GM19240 (cell line): ENCODE results near the gene COMMD4.
"Not testable (repeated sequence)": the region's sequence is repeated elsewhere in the genome, so short reads cannot be mapped to it uniquely, and the experiment has no call there.

Experiments used
- DNase-seq: peaks from one replicate; pipeline ENCODE4 v3.0.0; 2011; ENCODE audit warnings: low spot score; ENCODE audit not compliant: insufficient read length

COMMD4 gene

DNA sequence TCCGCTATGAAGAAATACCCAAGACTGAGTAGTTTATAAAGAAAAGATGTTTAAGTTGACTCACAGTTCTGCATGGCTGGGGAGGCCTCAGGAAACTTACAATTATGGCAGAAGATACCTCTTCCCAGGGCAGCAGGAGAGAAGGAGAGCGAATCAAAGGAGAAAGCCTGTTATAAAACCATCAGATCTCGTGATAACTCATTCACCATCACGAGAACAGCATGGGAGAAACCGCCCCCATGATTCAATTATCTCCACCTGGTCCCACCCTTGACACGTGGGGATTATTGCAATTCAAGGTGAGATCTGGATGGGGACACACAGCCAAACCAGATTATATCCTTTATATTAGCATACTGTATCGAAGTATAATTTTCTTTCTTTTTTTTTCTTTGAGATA is 3.8 kb upstream of the COMMD4 start:
- not testable (repeated sequence) for DNase-seq

DNA sequence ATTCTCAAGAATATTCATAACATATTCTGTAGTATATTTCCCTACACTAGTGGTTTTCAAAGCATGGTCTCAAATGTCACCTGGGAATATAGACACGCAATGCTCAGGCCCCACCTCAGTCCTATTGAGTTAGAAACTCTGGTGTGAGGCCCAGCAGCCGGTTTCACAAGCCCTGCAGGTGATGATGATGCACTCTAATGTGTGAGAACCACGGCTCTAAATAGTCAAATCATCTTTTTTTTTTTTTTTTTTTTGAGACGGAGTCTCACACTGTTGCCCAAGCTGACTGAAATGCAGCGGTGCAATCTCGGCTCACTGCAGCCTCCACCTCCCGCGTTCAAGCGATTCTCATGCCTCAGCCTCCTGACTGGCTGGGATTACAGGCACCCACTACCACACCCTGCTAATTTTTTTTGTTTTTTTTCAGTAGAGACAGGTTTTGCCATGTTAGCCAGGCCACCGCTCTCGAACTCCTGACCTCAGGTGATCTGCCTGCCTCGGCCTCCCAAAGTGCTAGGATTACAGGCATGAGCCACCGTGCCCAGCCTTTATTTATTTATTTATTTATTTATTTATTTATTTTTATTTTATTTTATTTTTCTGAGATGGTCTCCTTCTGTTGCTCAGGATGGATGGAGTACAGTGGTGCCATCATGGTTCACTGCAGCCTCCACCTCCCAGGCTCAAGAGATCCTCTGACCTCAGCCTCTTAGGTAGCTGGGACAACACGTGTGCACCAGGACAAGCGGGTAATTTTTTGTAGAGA is 2.0 kb upstream of the COMMD4 start:
- not testable (repeated sequence) for DNase-seq

DNA sequence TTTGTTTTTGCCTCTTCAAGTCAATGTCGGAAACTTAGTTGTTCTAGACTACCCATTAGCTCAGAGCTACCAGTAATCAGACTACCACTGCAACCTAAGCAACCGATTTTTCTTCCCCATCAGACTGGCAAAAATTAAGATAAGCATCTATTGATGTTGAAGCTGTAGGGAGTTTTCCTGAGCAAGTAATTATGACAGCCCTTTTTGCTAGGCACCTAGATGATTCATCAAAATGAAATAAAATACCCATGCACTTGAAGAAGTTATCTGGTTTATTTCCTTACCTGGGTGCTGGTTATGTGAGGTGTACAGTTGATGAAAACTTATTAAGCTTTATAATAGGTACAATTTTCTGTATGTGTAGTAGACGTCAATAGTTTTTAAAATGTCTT is 554 bp upstream of the COMMD4 start:
- DNase-seq: no peak

DNA sequence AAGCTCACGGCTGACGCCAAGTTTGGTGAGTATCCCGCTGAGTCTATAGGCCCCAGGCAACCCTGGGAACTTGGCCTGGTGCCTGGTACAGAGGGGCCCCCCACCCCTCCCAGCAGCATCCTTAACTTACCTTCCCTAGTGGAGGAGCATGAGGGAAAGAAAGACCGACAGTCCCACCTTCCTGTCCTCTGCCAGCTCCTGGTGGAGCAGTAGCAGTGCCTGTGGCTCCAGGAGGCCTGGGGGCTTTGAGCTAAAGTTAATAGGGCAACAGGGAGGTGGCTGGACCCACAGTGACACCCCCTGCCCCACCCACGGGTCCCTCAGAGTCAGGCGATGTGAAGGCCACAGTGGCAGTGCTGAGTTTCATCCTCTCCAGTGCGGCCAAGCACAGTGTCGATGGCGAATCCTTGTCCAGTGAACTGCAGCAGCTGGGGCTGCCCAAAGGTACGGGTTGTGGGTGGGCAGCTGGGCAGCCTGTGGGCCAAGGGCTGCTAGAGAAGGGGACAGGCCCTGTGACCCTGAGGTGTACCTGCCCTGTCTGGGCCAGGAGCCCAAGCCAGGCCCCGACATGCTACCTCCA is 2.9 kb downstream of the COMMD4 start:
- DNase-seq: no peak

DNA sequence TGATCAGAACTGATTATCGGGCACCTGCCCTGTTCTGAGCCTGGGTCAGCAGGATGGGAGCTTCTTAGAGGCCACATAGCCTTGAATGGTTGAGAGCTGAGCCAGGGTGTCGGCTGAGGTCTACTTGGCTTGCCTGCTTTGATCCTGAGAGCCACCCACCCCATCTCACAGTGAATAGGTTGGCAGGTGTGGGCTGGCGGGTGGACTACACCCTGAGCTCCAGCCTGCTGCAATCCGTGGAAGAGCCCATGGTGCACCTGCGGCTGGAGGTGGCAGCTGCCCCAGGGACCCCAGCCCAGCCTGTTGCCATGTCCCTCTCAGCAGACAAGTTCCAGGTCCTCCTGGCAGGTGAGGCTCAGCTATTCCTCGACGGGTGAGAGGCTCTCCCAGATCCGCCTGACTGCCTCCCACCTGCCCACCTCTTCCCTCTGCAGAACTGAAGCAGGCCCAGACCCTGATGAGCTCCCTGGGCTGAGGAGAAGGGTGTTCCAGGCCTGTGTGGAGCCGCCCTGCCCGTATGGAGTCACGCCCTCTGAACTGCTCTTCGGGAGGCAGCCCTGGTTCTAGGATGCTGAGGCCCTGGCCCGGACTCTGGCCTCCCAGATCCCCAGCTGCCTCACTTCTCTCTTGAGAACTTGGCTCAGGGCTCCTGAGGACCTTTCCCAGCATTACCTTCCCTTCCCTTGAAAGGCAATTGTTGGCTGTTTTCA is 3.8 kb downstream of the COMMD4 start:
- no peak for DNase-seq

DNA sequence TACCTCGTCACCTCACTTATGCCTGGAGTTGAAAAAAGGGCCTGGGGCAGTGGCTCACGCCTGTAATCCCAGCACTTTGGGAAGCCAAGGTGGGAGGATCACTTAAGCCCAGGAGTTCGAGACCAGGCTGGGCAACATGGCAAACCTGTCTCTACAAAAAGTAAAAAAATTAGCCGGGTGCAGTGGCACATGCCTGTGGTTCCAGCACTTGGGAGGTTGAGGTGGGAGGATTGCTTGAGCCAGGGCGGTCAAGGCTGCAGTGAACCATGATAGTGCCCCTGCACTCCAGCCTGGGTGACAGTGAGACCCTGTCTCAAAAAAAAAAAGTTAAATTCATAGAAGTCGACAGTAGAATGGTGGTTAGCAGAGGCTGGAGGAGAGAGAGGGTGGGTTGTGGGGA is 6.4 kb downstream of the COMMD4 start:
- no peak for DNase-seq

DNA sequence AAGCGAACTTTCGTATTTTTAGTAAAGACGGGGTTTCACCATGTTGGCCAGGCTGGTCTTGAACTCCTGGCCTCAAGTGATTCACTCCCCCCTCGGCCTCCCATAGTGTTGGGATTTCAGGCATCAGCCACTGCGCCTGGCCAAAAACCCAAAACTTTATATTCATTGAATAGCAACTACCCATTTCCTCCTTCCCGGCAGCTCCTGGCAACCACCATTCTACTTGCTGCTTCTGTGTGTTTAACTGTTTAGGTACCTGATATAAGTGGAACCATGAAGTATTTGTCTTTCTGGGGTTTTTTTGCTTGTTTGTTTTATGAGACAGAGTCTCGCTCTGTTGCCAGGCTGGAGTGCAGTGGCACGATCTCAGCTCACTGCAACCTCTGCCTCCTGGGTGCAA is 8.1 kb downstream of the COMMD4 start:
- DNase-seq: not testable (repeated sequence)

DNA sequence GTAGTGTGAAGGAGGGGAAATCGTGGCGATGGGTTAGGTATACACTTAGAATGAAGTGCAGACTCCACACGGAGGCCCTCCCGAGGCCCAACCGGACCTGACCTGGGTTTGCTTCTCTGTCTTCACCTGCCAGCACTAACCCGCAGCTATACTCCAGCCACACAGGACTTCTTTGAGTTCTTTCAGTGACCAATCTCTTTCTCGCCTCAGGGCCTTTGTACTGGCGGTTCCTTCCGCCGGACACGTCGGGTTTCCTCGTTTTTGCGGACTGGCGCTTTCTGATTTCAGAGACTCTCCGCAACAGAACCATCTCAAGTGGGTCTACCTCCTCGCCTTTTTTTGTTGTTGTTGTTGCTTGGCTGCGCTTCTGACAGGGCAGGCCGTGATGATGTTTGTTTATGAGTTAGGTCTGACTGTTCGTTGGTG is 10.9 kb downstream of the COMMD4 start, which contains the start of gene NEIL1:
Gene NEIL1, plus strand, starts transcription at position 244 of the 426 bp plus-strand sequence. CDS start 1,867 bp downstream, outside the sequence.
- DNase-seq: no peak

DNA sequence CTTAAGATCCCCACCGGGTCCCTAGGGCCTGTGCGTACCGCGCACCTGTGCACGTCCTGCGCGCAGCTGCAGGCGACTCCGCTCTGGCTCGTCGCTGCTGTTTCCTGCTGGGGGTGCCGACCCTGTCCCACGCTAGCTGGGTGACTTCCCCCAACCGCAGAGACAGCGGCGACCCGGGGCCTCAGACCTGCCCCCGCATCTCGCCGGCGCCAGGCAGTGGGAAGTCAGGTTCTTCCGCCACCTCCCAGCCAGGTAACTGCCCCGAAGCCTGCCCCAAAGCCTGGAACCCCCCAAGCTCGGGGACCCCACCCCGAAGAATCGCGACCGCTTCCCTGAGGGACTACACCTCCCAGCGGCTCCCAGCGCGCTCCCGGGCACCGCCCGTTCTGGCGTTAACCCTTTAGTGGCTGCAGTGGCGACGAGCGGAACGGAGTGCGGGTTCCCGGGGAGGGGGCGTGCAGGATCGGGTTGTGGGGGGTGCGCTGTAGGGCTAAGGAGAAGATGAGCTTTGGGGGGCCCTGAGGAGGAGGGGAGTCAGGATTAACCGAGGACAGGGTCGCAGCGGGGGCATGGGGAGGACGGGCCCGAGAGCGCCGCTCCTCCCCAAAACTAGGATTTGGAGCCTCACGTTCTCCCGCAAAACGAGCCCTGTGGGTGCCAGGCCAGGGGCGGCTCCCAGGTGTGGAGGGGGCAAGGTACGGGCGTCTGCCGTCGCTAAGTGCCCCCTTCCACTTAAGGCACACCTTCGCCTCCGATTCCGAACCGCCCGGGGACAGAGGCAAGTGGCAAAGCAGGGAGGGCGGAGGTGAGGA is 11.6 kb downstream of the COMMD4 start:
- DNase-seq: no peak

DNA sequence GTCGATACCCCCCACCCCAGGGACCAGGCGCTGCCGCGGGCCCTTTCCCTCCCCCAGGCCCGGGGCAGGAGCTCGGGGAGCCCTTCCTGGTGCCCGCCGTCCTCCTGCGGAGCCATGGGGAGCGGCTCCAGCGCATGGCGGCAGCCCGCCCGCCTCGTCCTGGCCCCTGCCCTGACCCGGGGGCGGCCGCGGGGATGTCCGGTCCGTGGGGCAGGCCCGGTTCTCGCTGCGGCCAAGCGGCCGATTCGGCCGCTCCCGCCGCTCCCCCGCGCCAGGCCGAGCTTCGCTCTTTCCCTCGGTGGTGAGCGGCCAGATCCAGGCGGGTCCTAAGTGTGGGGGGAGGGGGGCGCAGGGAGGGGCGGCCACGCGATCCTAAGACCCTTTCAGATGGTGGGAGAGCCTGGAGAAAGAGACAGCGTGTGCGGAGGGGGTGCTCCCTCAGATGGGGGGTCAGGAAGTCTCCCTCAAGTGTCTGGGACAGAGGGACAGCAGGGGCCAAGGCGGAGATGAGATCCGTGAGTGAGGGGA is 12.2 kb downstream of the COMMD4 start:
- DNase-seq: no peak

DNA sequence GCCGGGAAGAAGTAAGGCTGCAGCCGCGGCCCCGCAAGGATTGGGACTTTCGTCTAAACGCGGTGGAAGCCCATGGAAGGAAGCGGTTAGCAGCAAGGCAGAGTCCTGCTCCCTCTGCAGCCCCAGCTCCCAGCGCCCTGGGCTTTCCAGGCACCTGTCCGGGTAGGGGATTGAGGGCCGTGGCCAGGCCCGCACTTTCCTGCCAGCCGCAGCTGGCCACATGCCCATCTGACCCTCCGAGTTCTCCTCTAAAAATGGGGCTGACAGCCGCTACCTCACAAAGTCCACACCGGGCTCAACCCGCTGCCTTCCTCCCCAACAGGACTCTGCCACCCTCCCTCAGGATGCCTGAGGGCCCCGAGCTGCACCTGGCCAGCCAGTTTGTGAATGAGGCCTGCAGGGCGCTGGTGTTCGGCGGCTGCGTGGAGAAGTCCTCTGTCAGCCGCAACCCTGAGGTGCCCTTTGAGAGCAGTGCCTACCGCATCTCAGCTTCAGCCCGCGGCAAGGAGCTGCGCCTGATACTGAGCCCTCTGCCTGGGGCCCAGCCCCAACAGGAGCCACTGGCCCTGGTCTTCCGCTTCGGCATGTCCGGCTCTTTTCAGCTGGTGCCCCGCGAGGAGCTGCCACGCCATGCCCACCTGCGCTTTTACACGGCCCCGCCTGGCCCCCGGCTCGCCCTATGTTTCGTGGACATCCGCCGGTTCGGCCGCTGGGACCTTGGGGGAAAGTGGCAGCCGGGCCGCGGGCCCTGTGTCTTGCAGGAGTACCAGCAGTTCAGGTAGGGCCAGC is 12.9 kb downstream of the COMMD4 start:
- DNase-seq: no peak

DNA sequence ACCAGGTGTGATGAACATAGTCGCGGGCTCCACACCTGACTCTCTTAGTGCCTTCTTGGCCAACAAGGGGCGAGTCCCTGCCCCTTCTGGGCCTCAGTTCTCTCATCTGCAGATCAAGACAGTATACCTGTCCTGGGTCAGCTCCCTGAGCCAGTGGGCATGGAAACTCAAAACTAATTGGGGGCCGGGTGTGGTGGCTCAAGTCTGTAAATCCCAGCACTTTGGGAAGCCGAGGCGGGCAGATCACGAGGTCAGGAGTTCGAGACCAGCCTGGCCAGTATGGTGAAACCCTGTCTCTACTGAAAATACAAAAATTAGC is 13.4 kb downstream of the COMMD4 start:
- DNase-seq: not testable (repeated sequence)

DNA sequence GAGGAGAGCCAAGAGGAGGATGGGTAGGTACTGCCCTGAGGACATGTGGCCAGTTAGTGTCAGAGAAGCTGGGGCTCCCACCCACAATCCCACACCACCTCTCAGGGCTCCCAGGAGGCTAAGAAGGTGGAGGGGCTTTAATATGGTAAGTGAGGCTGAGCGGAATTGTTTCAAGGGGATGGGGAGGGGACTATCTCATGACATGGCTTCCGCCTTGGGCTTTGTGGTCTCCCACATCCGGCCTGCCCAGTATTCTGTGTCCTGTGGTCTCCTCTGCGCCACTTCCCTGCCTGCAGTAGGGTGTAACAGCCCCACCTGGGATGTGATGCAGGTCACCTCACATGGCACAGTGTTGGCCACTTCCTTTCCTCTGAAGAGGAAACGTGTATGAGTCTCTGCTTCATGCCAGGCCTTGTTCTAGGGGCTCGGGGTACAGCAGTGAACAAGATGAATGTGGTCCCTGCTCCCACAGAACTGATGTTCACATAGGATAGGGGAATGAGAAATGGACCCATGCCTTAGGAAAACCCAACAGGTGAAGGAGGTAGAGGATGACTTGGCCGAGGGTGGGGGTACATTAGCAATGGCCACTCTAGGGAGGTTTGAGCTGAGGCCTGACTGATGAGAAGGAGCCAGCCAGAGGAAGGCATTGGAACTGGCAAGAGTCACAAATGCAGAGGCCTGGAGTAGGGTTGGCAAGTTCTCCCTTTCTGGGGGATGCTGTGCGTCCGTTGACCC is 14.2 kb downstream of the COMMD4 start:
- DNase-seq: peak; percentile 61

DNA sequence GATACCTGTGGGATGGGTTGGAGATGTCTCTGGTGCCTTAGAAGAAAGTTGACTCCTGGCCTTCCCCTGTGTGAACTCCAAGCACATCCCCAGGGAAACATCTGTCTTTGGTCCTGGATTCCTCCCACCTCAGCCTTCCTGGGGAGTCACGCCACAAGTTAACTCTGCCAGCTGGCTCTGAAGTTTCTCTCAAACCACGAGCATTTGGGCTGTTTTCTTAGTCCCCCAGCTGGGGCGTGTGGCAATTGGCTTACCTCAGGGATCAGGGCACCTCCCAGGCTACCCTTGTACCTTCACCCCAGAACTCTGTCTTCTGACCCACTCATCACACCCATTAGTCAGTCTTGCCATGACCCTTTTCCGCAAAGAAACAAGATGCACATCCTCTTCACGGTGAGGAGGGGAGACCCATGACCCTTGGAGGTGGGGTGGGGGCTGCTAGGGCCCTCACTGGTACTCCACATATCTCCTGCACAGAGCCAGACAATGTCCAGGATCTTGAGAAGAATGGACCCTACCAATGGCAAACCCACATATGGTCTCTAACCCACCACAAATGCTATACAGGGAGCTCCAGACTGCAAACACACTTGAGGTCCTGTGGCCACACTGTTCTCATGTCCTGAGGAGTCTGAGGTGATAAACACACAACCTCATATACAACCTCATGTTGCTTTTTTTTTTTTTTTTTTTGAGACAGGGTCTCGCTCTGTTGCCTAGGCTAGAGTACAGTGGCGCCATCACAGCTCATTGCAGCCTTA is 14.9 kb downstream of the COMMD4 start:
- no peak for DNase-seq

DNA sequence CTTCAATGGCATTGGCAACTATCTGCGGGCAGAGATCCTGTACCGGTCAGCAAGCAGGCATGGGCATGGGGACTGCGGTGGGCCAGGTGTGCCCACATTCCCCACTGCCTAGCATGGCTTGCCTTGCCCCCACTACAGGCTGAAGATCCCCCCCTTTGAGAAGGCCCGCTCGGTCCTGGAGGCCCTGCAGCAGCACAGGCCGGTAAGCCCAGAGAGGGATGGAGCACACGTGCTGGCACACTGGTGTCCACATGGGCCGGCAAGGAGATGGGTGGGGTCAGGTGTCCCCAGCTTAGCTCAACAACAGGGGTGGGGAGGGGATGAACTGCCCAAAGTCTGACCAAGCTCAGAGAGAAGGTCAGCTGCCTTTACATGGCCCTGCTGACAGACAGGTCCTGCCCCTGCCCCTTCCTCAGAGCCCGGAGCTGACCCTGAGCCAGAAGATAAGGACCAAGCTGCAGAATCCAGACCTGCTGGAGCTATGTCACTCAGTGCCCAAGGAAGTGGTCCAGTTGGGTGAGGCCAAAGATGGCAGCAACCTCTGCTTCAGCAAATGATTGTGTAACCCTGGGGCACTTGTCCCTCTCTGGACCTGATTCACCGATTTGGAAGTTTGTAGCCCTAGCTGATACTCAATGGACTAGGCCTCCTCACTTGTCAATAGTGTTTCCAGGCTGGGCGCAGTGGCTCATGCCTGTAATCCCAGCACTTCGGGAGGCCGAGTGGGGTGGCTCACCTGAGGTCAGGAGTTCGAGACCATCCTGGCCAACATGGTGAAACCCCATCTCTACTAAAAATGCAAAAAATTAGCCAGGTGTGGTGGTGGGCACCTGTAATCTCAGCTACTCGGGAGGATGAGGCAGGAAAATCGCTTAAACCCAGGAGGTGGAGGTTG is 16.6 kb downstream of the COMMD4 start:
- DNase-seq: no peak

DNA sequence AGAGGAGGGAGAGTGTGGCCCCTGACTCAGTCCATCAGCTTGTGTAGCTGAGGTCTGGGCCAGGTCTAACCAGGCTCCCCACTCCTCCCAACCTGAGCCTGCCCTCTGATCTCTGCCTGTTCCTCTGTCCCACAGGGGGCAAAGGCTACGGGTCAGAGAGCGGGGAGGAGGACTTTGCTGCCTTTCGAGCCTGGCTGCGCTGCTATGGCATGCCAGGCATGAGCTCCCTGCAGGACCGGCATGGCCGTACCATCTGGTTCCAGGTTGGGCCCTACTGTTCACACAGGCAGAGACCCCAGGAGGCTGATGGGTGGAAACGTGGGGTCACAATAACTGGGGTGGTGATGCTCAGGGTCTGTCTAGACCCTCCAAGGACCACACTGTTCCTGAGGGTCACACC is 17.7 kb downstream of the COMMD4 start:
- no peak for DNase-seq

DNA sequence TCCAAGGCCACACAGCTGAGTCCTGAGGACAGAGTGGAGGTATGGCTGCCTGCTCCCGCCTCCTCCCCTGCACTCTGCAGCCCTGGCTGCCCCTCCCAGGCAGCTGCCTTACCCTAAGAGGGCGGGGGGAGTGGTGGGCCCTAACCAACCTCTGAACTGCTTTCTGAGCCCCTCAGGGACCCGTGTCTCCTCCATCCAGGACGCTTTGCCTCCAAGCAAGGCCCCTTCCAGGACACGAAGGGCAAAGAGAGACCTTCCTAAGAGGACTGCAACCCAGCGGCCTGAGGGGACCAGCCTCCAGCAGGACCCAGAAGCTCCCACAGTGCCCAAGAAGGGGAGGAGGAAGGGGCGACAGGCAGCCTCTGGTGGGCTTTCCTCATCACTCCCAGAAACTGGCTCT is 18.6 kb downstream of the COMMD4 start:
- DNase-seq: no peak

DNA sequence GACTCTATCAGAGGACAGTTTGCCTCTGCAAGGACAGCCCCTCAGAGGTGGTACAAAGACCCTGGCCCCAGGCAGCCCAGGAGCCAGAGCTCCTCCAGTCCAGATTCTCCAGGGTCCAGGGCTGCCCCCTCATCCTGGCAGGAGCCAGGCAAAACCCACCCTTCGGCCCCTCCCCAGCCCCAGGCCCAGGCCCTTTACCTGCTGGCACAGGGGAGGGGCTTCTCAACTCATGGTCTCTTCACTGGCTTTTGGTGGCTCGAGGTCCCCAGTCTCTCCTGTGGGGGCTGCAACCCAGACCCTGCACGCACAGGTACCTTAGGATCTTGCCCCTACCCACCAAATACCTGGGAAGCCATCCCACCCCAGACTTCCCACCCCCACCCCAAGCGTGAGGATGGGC is 19.5 kb downstream of the COMMD4 start:
- DNase-seq: no peak
